GM12878 (cell line): ENCODE data around the gene VWA5B2. TPM values are rescaled to one million over a fixed set of nuclear protein-coding genes. Genes with fewer than 3 reads are reported as not detected.

ENCODE experiments used
- ATAC-seq: fragments of 200-7000 bp; cut with Tn5 transposase; 3 replicates; pipeline ENCODE4 v1.9.1; 2020; ENCODE audit warnings: mild to moderate bottlenecking, moderate library complexity
- BruUV-seq: library from RNA; stranded (reverse); fragments of 400-500 nt; replicated peaks from 2 replicates; lab custom pipeline; 2021; lab: Mats Ljungman, UMichigan
- CTCF ChIA-PET: fragments of 300-600 bp; sonication (Branson Sonifier 250); formaldehyde crosslinking; extraction: SDS; loops from one replicate; lab custom pipeline; 2021; ENCODE audit warnings: inconsistent platforms; lab: Yijun Ruan, JAX
- POLR2A ChIA-PET: fragments of 350-600 bp; formaldehyde crosslinking; extraction: SDS; loops from one replicate; lab custom pipeline; 2021; ENCODE audit warnings: inconsistent platforms; lab: Charles Lee
- RAD21 ChIA-PET: fragments of 300-600 bp; sonication (Branson Sonifier 250); formaldehyde crosslinking; loops from one replicate; lab custom pipeline; 2023; ENCODE audit warnings: antibody characterized with exemption; ENCODE audit not compliant: unreplicated experiment; lab: Charles Lee
- SMC1A ChIA-PET: fragments of 300-600 bp; sonication (Branson Sonifier 250); formaldehyde crosslinking; loops from one replicate; lab custom pipeline; 2023; ENCODE audit not compliant: unreplicated experiment, uncharacterized antibody; lab: Charles Lee
- DNase-seq: peaks from one replicate; pipeline ENCODE4 v3.0.0-alpha.2; 2011; ENCODE audit warnings: low read depth, low spot score
- FAIRE-seq: peaks from 3 replicates; lab custom pipeline; 2011; peaks lifted over from hg19 to GRCh38; lab: Jason Lieb, UNC
- H2AFZ ChIP-seq: 2 replicates; pipeline ENCODE4 v1.6.0; 2011; ENCODE audit warnings: low read depth, low read length, control low read depth; ENCODE audit not compliant: control insufficient read depth
- H3K27ac ChIP-seq: 2 replicates; pipeline ENCODE4 v1.5.1; 2011; ENCODE audit warnings: control low read depth; ENCODE audit not compliant: control insufficient read depth, insufficient read depth
- H3K27me3 ChIP-seq, 2 experiments: replicated peaks in 1 of 2; 2 replicates each; pipeline versions ENCODE4 v1.6.0 to v1.6.1; 2011; ENCODE audit warnings: low read length in 1 of 2; ENCODE audit not compliant: control insufficient read depth in 2 of 2, insufficient read depth in 2 of 2
- H3K36me3 ChIP-seq, 2 experiments: 2 replicates each; pipeline ENCODE4 v1.5.1; 2011; ENCODE audit warnings: low read length in 1 of 2; ENCODE audit not compliant: control insufficient read depth in 2 of 2, insufficient read depth in 2 of 2
- H3K4me1 ChIP-seq: 2 replicates; pipeline ENCODE4 v1.6.1; 2011; ENCODE audit warnings: mild to moderate bottlenecking, low read length, moderate library complexity, mixed read lengths; ENCODE audit not compliant: control insufficient read depth, insufficient read depth
- H3K4me2 ChIP-seq: 2 replicates; pipeline ENCODE4 v1.6.0; 2011; ENCODE audit warnings: control low read depth; ENCODE audit not compliant: control insufficient read depth, insufficient read depth
- H3K4me3 ChIP-seq: fragments of 200-600 bp; sonication (generic); 2 replicates; pipeline ENCODE4 v1.5.1; 2016
- H3K79me2 ChIP-seq: 2 replicates; pipeline ENCODE4 v1.6.0; 2011; ENCODE audit warnings: low read length; ENCODE audit not compliant: control insufficient read depth, insufficient read depth
- H3K9ac ChIP-seq: 2 replicates; pipeline ENCODE4 v1.8.0; 2011; ENCODE audit warnings: low read length, control low read depth, mixed read lengths; ENCODE audit not compliant: control insufficient read depth, insufficient read depth
- H3K9me3 ChIP-seq: replicated peaks from 3 replicates; pipeline ENCODE4 v1.5.1; 2011; ENCODE audit warnings: mild to moderate bottlenecking, low read length; ENCODE audit not compliant: control insufficient read depth, insufficient read depth
- H4K20me1 ChIP-seq: 2 replicates; pipeline ENCODE4 v1.6.0; 2011; ENCODE audit not compliant: control insufficient read depth, insufficient read depth
- DPF2 ChIP-seq: fragments of 450-650 bp; IDR thresholded peaks from 2 replicates; pipeline ENCODE4 v1.6.1; 2017; ENCODE audit warnings: mild to moderate bottlenecking
- HDAC6 ChIP-seq: fragments of 200-600 bp; sonication (generic); IDR thresholded peaks from one replicate; pipeline ENCODE4 v1.8.0; 2017; ENCODE audit warnings: antibody characterized with exemption; ENCODE audit not compliant: unreplicated experiment
- POLR2A ChIP-seq: IDR thresholded peaks from 2 replicates; pipeline ENCODE4 v1.6.1; 2011; ENCODE audit warnings: low read depth, mild to moderate bottlenecking, low read length
- SRF ChIP-seq, 2 experiments: IDR thresholded peaks; 2 replicates each; pipeline ENCODE4 v1.6.1; 2011; ENCODE audit warnings: low read depth in 2 of 2, low read length in 2 of 2, mild to moderate bottlenecking in 1 of 2, moderate library complexity in 1 of 2
- TCF3 ChIP-seq: IDR thresholded peaks from 2 replicates; pipeline ENCODE4 v1.6.1; 2012; ENCODE audit warnings: low read depth, mild to moderate bottlenecking, low read length, borderline replicate concordance; ENCODE audit not compliant: insufficient read depth
- WGBS: methylation state at CpG from one replicate; pipeline ENCODE4 v1.1.6; 2016; ENCODE audit warnings: low lambda C conversion rate; ENCODE audit not compliant: insufficient replicate concordance, insufficient coverage; ENCODE audit errors: missing lambda C conversion rate; 5-methylcytosine and 5-hydroxymethylcytosine counted together
- in situ Hi-C: fragments of 300-500 bp; cut with MboI; formaldehyde crosslinking; loops from 9 replicates; pipeline ENCODE4 v1.14.3; 2018; ENCODE audit warnings: mixed read lengths
- intact Hi-C: fragments of 100-400 bp; cut with micrococcal nuclease; formaldehyde crosslinking; loops from one replicate; pipeline ENCODE4 v1.14.2; 2022; ENCODE audit not compliant: unreplicated experiment
- polyA plus RNA-seq, 11 experiments: library from polyadenylated mRNA; depleted of rRNA in 4 of 11; unstranded in 6 of 11; stranded (reverse) in 5 of 11; fragments of >200 nt; fragmentation: Nextera tagmentation in 4 of 11; fragmentation: Illumina TruSeq in 1 of 11; extraction: Ambion mirVana in 4 of 11; extraction: Trizol in 1 of 11; gene quantifications; 1 replicate in 1 of 11; 2 replicates in 10 of 11; pipeline versions ENCODE4 v1.2.1 to v1.2.3, GENCODE V29; 2011 to 2016; ENCODE audit warnings: inconsistent platforms in 2 of 11, missing spikeins in 2 of 11, low read depth in 1 of 11
- total RNA-seq, 4 experiments: library from RNA; depleted of rRNA in 3 of 4; stranded (reverse); fragments of >200 nt in 3 of 4; fragmentation: Illumina TruSeq in 1 of 4; extraction: Trizol in 1 of 4; gene quantifications; 2 replicates each; pipeline versions ENCODE4 v1.2.1 to v1.2.3, GENCODE V29; 2013 to 2021
- TF ChIP-seq, protein P1 (sequence below): IDR thresholded peaks from 2 replicates; pipeline ENCODE4 v1.6.1; 2012; ENCODE audit warnings: low read depth, low read length, improper control_type of control experiment
- TF ChIP-seq, protein P2 (sequence below): IDR thresholded peaks from 2 replicates; pipeline ENCODE4 v1.6.1; 2011; ENCODE audit warnings: mild to moderate bottlenecking, low read depth, low read length, moderate library complexity; ENCODE audit not compliant: insufficient replicate concordance
- TF ChIP-seq, protein P3 (sequence below): fragments of 450-650 bp; IDR thresholded peaks from 2 replicates; pipeline ENCODE4 v1.6.1; 2016; ENCODE audit warnings: mild to moderate bottlenecking
- TF ChIP-seq, protein P4 (sequence below): fragments of 450-650 bp; IDR thresholded peaks from 2 replicates; pipeline ENCODE4 v1.6.1; 2018; ENCODE audit warnings: mild to moderate bottlenecking, low read depth, moderate library complexity; ENCODE audit not compliant: partially characterized antibody
- TF ChIP-seq, protein P5 (sequence below): fragments of 450-650 bp; IDR thresholded peaks from 2 replicates; pipeline ENCODE4 v1.6.1; 2017; ENCODE audit warnings: mild to moderate bottlenecking, moderate library complexity

Gene VWA5B2
- total and polyA plus RNA-seq, 10 of the 15 experiments (the other 5 are each of a cell fraction or from before 2014, with no cell fraction given), result 0.03 to 0.09 TPM; not detected in 8

DNA sequence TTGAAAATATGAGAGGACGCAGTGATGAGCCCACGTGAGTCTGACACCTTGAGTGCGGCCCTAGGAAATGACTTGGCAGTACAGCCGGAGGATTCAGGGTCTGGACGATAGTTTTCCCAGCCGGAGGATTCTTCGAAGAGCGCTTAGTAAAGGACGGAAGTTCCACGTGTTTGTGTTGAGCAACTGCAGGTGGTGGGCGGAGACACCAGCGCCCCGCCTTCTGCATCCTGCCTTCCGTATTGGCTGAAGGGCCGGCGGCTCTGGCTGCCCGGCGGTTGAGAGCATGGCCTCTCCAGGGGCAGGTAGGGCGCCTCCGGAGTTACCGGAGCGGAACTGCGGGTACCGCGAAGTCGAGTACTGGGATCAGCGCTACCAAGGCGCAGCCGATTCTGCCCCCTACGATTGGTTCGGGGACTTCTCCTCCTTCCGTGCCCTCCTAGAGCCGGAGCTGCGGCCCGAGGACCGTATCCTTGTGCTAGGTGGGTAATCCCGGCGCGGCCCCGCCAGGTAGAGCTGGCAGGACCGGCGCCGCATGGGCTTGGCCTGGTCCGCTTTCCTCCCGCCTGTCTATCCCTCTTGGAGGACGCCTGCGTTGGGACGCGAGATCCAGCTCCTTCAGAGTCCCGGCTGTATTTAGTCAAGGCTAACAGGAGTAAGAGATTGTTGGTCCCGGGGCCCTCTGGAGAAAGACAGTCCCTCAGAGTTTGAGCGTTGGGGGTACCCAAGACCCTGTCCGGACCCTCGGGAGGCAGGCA lies 20.2 kb downstream of the VWA5B2 start, which contains the start of gene EEF1AKMT4:
Gene EEF1AKMT4 (plus strand): TSS at position 261 of the 755 bp plus-strand sequence. CDS start 23 bp downstream, at position 284.
- in situ Hi-C loops (loop anchor here (5.0 kb wide), 1 partner anchor 362 kb away; no protein-coding TSS in a partner anchor), intact Hi-C loops (loop anchor here (1.0 to 10.0 kb wide), 5 partner anchors 48 to 354 kb away; partner anchors contain the start of genes ABCC5, ABCF3, EIF2B5 and PSMD2)
- TSS peak; percentile 71 for BruUV-seq
- SMC1A ChIA-PET, result interaction anchor here (0.6 to 1.2 kb wide), 7 partner anchors 20 to 354 kb away, joined by 3 to 6 read pairs (median 3); partner anchors contain the start of gene VWA5B2
- Histone ChIP-seq H4K20me1 (no peaks in the 10 kb centered on the region), H3K4me1 (no peaks in the 10 kb centered on the region), H2AFZ (peak within 1 kb of the TSS; percentile 99), H3K9ac (peak within 1 kb of the TSS; percentile 98), H3K4me3 (peak within 1 kb of the TSS; percentile 82), H3K36me3 (peaks cover 2 to 6% of the 10 kb centered on the region in 2 experiments; a peak in 3 of 4 replicates), H3K27ac (peak within 1 kb of the TSS; percentile 91), H3K9me3 (no peaks in the 10 kb centered on the region), H3K27me3 (no peaks in the 10 kb centered on the region), H3K4me2 (peak within 1 kb of the TSS; percentile 100), H3K79me2 (peaks cover 17% of the 10 kb centered on the region)
- POLR2A ChIA-PET, result no interaction called here
- peak; percentile 95 for FAIRE-seq
- RAD21 ChIA-PET, result interaction anchor here (1.0 to 1.2 kb wide), 5 partner anchors 22 to 365 kb away, joined by 3 to 17 read pairs (median 6); partner anchors contain the start of genes ABCC5, ABCF3 and PARL
- WGBS, result under 1% methylated on average over 54 of the region's 54 CpGs
- peak; percentile 87 for DNase-seq
- CTCF ChIA-PET, result interaction anchor here (0.7 to 7.1 kb wide), 21 partner anchors 9 to 669 kb away, joined by 3 to 69 read pairs (median 4); partner anchors contain the start of genes PARL and VWA5B2
- peak; percentile 96 for ATAC-seq
- peak; percentile 21; the same call in 1 of the 2 replicates for TF ChIP-seq DPF2
- TF ChIP-seq, protein P1, sequence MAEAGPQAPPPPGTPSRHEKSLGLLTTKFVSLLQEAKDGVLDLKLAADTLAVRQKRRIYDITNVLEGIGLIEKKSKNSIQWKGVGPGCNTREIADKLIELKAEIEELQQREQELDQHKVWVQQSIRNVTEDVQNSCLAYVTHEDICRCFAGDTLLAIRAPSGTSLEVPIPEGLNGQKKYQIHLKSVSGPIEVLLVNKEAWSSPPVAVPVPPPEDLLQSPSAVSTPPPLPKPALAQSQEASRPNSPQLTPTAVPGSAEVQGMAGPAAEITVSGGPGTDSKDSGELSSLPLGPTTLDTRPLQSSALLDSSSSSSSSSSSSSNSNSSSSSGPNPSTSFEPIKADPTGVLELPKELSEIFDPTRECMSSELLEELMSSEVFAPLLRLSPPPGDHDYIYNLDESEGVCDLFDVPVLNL, result peak; percentile 20; the same call in 1 of the 2 replicates
- TF ChIP-seq, protein P2, sequence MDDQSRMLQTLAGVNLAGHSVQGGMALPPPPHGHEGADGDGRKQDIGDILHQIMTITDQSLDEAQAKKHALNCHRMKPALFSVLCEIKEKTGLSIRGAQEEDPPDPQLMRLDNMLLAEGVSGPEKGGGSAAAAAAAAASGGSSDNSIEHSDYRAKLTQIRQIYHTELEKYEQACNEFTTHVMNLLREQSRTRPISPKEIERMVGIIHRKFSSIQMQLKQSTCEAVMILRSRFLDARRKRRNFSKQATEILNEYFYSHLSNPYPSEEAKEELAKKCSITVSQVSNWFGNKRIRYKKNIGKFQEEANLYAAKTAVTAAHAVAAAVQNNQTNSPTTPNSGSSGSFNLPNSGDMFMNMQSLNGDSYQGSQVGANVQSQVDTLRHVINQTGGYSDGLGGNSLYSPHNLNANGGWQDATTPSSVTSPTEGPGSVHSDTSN, result no peak
- TF ChIP-seq, protein P3, sequence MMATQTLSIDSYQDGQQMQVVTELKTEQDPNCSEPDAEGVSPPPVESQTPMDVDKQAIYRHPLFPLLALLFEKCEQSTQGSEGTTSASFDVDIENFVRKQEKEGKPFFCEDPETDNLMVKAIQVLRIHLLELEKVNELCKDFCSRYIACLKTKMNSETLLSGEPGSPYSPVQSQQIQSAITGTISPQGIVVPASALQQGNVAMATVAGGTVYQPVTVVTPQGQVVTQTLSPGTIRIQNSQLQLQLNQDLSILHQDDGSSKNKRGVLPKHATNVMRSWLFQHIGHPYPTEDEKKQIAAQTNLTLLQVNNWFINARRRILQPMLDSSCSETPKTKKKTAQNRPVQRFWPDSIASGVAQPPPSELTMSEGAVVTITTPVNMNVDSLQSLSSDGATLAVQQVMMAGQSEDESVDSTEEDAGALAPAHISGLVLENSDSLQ, result no peak
- TF ChIP-seq TCF3, result 0 out of 2 replicates have a peak, but pooled peaks have one; percentile 22
- no peak for TF ChIP-seq HDAC6
- 0 out of 4 replicates have a peak, but pooled peaks of 1 of the 2 experiments have one; percentile 33 for TF ChIP-seq SRF (IDR thresholded peaks at IDR 0.05; ENCODE audit: low read depth in 2 of 2, low read length in 2 of 2)
- TF ChIP-seq, protein P4, sequence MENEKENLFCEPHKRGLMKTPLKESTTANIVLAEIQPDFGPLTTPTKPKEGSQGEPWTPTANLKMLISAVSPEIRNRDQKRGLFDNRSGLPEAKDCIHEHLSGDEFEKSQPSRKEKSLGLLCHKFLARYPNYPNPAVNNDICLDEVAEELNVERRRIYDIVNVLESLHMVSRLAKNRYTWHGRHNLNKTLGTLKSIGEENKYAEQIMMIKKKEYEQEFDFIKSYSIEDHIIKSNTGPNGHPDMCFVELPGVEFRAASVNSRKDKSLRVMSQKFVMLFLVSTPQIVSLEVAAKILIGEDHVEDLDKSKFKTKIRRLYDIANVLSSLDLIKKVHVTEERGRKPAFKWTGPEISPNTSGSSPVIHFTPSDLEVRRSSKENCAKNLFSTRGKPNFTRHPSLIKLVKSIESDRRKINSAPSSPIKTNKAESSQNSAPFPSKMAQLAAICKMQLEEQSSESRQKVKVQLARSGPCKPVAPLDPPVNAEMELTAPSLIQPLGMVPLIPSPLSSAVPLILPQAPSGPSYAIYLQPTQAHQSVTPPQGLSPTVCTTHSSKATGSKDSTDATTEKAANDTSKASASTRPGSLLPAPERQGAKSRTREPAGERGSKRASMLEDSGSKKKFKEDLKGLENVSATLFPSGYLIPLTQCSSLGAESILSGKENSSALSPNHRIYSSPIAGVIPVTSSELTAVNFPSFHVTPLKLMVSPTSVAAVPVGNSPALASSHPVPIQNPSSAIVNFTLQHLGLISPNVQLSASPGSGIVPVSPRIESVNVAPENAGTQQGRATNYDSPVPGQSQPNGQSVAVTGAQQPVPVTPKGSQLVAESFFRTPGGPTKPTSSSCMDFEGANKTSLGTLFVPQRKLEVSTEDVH, result peak; percentile 50
- TF ChIP-seq POLR2A, result peak; percentile 79
- TF ChIP-seq, protein P5, sequence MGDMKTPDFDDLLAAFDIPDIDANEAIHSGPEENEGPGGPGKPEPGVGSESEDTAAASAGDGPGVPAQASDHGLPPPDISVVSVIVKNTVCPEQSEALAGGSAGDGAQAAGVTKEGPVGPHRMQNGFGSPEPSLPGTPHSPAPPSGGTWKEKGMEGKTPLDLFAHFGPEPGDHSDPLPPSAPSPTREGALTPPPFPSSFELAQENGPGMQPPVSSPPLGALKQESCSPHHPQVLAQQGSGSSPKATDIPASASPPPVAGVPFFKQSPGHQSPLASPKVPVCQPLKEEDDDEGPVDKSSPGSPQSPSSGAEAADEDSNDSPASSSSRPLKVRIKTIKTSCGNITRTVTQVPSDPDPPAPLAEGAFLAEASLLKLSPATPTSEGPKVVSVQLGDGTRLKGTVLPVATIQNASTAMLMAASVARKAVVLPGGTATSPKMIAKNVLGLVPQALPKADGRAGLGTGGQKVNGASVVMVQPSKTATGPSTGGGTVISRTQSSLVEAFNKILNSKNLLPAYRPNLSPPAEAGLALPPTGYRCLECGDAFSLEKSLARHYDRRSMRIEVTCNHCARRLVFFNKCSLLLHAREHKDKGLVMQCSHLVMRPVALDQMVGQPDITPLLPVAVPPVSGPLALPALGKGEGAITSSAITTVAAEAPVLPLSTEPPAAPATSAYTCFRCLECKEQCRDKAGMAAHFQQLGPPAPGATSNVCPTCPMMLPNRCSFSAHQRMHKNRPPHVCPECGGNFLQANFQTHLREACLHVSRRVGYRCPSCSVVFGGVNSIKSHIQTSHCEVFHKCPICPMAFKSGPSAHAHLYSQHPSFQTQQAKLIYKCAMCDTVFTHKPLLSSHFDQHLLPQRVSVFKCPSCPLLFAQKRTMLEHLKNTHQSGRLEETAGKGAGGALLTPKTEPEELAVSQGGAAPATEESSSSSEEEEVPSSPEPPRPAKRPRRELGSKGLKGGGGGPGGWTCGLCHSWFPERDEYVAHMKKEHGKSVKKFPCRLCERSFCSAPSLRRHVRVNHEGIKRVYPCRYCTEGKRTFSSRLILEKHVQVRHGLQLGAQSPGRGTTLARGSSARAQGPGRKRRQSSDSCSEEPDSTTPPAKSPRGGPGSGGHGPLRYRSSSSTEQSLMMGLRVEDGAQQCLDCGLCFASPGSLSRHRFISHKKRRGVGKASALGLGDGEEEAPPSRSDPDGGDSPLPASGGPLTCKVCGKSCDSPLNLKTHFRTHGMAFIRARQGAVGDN, result no peak
